ENCODE measurements around the gene YDJC. TPM values are rescaled to one million over a fixed set of nuclear protein-coding genes. Genes with fewer than 3 reads are reported as not detected.

YDJC gene
- total and polyA plus RNA-seq, 9 of the 15 experiments (the other 6 are each of a cell fraction or from before 2014, with no cell fraction given), result 13.5 to 871 (median 164) TPM

DNA sequence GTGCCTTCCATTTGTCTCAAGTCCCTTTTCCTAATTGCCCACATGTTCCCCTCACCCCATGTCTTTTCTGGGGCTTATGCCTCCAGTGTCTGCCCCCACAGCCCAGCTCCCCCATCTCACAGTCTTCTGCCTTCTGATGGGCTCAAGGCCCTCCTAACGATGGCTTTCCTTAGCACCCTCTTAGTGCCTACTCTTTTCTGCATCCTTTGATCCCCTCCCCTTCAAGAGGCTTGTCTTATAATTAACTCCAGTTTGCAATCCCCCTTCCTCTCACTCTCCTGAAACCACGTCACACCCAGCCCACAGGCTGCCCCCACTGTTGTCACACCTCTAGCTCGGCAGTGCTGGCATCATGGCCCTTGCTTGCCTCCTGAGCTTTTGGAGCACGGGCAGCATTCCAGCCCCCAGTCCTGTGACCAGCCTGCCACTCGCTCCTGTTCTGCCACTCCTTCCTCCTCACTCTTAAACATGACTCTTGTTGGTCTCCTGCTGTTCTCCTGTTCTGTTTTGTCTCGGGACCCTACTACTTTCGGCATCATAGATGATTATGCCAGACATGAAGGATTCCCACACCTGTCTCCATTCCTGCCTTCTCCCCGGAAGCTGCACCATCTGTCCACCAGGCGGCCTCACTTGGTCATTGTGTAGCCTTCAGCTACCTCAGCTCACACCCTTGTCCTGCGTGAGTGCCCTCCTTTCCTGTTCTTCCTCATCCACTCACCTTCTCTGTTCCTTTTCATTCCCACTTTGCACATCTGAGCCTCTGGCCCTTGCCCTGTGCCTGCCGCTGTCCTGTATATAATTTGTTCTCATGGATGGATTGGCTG is 36.2 kb downstream of the YDJC start (continued):
- TF ChIP-seq, protein P1, sequence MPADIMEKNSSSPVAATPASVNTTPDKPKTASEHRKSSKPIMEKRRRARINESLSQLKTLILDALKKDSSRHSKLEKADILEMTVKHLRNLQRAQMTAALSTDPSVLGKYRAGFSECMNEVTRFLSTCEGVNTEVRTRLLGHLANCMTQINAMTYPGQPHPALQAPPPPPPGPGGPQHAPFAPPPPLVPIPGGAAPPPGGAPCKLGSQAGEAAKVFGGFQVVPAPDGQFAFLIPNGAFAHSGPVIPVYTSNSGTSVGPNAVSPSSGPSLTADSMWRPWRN (IDR thresholded peaks at IDR 0.05; ENCODE audit: low read depth), result no peak
- no peak for TF ChIP-seq SAP30 (IDR thresholded peaks at IDR 0.05; ENCODE audit: borderline replicate concordance, insufficient read depth, low read depth, low read length, poor library complexity, severe bottlenecking)
- TF ChIP-seq, protein P2, sequence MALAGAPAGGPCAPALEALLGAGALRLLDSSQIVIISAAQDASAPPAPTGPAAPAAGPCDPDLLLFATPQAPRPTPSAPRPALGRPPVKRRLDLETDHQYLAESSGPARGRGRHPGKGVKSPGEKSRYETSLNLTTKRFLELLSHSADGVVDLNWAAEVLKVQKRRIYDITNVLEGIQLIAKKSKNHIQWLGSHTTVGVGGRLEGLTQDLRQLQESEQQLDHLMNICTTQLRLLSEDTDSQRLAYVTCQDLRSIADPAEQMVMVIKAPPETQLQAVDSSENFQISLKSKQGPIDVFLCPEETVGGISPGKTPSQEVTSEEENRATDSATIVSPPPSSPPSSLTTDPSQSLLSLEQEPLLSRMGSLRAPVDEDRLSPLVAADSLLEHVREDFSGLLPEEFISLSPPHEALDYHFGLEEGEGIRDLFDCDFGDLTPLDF (CRISPR knock-in tag; IDR thresholded peaks at IDR 0.05), result peak; percentile 23; the same call in 1 of the 2 replicates
- TF ChIP-seq, protein P3, sequence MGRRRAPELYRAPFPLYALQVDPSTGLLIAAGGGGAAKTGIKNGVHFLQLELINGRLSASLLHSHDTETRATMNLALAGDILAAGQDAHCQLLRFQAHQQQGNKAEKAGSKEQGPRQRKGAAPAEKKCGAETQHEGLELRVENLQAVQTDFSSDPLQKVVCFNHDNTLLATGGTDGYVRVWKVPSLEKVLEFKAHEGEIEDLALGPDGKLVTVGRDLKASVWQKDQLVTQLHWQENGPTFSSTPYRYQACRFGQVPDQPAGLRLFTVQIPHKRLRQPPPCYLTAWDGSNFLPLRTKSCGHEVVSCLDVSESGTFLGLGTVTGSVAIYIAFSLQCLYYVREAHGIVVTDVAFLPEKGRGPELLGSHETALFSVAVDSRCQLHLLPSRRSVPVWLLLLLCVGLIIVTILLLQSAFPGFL (CRISPR knock-in tag; IDR thresholded peaks at IDR 0.05), result no peak
- TF ChIP-seq FOXJ3 (CRISPR knock-in tag; IDR thresholded peaks at IDR 0.05), result no peak
- no peak for TF ChIP-seq NFYB (IDR thresholded peaks at IDR 0.05; ENCODE audit: extremely low read depth, insufficient read length)
- TF ChIP-seq IRF2 (CRISPR knock-in tag; IDR thresholded peaks at IDR 0.05), result no peak
- TF ChIP-seq, protein P4, sequence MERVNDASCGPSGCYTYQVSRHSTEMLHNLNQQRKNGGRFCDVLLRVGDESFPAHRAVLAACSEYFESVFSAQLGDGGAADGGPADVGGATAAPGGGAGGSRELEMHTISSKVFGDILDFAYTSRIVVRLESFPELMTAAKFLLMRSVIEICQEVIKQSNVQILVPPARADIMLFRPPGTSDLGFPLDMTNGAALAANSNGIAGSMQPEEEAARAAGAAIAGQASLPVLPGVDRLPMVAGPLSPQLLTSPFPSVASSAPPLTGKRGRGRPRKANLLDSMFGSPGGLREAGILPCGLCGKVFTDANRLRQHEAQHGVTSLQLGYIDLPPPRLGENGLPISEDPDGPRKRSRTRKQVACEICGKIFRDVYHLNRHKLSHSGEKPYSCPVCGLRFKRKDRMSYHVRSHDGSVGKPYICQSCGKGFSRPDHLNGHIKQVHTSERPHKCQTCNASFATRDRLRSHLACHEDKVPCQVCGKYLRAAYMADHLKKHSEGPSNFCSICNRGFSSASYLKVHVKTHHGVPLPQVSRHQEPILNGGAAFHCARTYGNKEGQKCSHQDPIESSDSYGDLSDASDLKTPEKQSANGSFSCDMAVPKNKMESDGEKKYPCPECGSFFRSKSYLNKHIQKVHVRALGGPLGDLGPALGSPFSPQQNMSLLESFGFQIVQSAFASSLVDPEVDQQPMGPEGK (CRISPR knock-in tag; IDR thresholded peaks at IDR 0.05; ENCODE audit: borderline replicate concordance), result no peak
- TF ChIP-seq, protein P5, sequence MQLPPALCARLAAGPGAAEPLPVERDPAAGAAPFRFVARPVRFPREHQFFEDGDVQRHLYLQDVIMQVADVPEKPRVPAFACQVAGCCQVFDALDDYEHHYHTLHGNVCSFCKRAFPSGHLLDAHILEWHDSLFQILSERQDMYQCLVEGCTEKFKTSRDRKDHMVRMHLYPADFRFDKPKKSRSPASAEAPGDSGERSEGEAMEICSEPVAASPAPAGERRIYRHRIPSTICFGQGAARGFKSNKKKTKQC (CRISPR knock-in tag; IDR thresholded peaks at IDR 0.05), result no peak
- TF ChIP-seq PHTF2 (CRISPR knock-in tag; IDR thresholded peaks at IDR 0.05), result no peak
- TF ChIP-seq HDGF (IDR thresholded peaks at IDR 0.05), result no peak
- TF ChIP-seq ZNF274 (IDR thresholded peaks at IDR 0.05; ENCODE audit: borderline replicate concordance, low read depth, low read length), result no peak
- TF ChIP-seq, protein P6, sequence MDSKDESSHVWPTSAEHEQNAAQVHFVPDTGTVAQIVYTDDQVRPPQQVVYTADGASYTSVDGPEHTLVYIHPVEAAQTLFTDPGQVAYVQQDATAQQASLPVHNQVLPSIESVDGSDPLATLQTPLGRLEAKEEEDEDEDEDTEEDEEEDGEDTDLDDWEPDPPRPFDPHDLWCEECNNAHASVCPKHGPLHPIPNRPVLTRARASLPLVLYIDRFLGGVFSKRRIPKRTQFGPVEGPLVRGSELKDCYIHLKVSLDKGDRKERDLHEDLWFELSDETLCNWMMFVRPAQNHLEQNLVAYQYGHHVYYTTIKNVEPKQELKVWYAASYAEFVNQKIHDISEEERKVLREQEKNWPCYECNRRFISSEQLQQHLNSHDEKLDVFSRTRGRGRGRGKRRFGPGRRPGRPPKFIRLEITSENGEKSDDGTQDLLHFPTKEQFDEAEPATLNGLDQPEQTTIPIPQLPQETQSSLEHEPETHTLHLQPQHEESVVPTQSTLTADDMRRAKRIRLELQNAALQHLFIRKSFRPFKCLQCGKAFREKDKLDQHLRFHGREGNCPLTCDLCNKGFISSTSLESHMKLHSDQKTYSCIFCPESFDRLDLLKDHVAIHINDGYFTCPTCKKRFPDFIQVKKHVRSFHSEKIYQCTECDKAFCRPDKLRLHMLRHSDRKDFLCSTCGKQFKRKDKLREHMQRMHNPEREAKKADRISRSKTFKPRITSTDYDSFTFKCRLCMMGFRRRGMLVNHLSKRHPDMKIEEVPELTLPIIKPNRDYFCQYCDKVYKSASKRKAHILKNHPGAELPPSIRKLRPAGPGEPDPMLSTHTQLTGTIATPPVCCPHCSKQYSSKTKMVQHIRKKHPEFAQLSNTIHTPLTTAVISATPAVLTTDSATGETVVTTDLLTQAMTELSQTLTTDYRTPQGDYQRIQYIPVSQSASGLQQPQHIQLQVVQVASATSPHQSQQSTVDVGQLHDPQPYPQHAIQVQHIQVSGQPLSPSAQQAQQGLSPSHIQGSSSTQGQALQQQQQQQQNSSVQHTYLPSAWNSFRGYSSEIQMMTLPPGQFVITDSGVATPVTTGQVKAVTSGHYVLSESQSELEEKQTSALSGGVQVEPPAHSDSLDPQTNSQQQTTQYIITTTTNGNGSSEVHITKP (IDR thresholded peaks at IDR 0.05; ENCODE audit: partially characterized antibody), result no peak
- TF ChIP-seq MYC (IDR thresholded peaks at IDR 0.05; ENCODE audit: low read depth, low read length), result 0 out of 2 replicates have a peak, but pooled peaks have one; percentile 28
- TF ChIP-seq MYC (CRISPR knock-in tag; IDR thresholded peaks at IDR 0.05; ENCODE audit: borderline replicate concordance, low read depth), result no peak

All from K562 (cell line).